GM06990 (cell line): ENCODE results near the gene SNRNP70.

ENCODE experiments used
- DNase-seq: peaks from one replicate; pipeline ENCODE4 v3.0.0-alpha.2; 2011; ENCODE audit not compliant: insufficient read length; ENCODE audit errors: extremely low read depth
- H3K27me3 ChIP-seq: replicated peaks from 2 replicates; pipeline ENCODE4 v1.6.0; 2011; ENCODE audit warnings: low read length; ENCODE audit not compliant: control insufficient read depth, insufficient read depth
- H3K36me3 ChIP-seq: 2 replicates; pipeline ENCODE4 v1.5.1; 2011; ENCODE audit warnings: low read length; ENCODE audit not compliant: control insufficient read depth, insufficient read depth
- H3K4me3 ChIP-seq: replicated peaks from 2 replicates; pipeline ENCODE4 v1.5.1; 2011; ENCODE audit warnings: low read depth, mild to moderate bottlenecking, control low read depth, low read length
- CTCF ChIP-seq: IDR thresholded peaks from 2 replicates; pipeline ENCODE4 v1.5.1; 2011; ENCODE audit warnings: low read length, control low read depth, mild to moderate bottlenecking, inconsistent platforms; ENCODE audit not compliant: insufficient read depth, poor library complexity, severe bottlenecking

The SNRNP70 gene

DNA sequence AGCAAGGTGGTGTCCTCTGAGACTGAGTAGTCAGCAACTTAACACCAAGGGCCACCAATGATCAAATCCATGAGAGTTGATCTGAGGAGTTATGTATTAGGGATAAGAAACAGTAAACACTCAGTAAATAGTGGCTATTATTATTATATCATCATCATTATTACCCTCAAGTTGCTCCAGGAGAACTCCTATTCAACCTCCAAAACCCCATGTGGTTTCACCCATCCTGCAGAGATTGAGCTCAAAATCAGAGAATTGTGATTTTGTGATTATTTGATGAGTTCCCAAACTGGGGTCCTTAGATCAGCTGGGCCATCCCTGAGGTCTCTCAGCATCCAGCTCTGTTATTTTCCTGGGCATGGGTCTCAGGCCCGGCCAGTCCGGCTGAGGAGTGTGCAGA, 24.3 kb upstream of the SNRNP70 start:
- no peak for DNase-seq
- Histone ChIP-seq H3K27me3 (peaks cover 4% of the 10 kb centered on the region; the same call in 1 of the 2 replicates), H3K4me3 (no peak overlapping the region), H3K36me3 (no peaks in the 10 kb centered on the region)
- no peak for TF ChIP-seq CTCF

GRCh38 chr19:49061445-49061844, 23.8 kb upstream of the SNRNP70 start:
- no peaks in the 10 kb centered on the region for H3K36me3 ChIP-seq
- peaks cover 4% of the 10 kb centered on the region; the same call in 1 of the 2 replicates for H3K27me3 ChIP-seq
- TF ChIP-seq CTCF: no peak
- peak; percentile 50 for DNase-seq
- H3K4me3 ChIP-seq: no peak overlapping the region

DNA sequence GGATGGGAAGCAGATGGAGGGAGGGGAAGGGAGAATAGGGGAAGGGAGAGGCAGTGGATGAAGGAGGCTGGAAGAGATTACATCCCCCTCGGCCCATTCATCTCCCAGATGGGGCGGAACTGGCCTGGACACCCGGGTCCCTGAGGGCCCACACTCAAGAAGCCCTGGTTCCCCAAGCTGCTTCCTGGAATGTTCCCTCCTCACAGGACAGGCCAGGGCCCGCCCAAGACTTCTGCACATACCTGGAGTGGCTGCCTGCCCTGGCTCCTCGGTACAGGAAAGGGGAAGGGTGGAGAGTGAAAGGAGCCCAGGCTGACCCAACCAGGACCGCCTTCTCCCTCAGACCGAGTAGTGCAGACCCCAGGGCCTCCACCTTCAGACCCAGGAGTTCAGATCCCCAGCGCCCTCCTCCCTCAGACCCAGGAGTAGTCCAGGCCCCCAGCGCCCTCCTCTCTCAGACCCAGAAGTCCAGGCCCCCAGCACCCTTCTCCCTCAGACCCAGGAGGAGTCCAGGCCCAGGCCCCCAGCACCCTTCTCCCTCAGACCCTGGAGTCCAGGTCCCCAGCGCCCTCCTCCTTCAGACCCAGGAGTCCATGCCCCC, 21.1 kb upstream of the SNRNP70 start:
- H3K36me3 ChIP-seq: no peaks in the 10 kb centered on the region
- no peak for TF ChIP-seq CTCF
- no peaks in the 10 kb centered on the region; the same call in 1 of the 2 replicates for H3K27me3 ChIP-seq
- no peak overlapping the region for H3K4me3 ChIP-seq
- no peak for DNase-seq

DNA sequence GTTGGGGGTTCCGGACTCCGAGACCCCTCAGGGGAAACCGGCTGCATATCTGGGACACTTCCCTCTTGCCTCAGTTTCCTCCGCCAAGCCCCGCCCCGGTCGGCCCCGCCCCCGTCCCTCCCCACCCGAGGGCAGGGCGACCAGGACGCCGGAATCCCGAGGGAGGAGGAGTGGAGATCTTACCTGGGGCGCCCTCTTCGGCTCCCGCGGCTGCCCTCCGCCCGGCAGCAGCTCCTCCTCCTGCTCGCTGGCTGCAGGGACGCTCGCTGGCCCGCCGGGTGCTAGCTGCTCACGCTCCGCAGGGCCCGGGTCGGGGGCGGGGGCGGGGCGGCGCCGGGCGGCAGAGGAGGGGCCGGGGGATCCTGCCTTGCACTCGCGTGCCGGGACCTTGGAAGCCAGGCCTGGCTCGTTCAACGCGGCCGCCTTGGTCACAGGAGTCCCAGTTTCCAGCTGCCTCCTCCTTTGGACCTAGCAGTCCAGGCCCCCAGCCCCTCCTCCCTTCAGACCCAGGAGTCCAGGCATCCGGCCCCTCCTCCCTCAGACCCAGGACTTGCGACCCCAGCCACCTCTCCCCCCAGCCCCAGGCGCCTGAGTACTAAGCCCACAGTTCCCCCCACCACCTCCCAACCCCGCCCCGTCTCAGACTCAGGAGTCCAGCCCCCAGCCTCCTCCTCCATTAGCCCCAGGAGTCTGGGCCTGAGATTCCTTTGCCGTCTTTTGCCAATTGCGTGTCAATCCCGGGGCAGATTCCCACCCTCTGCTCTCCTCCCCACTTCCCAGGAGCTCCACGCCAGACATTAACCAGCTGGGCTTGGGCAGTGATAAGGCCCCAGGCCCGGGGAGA, 20.3 kb upstream of the SNRNP70 start, which contains the start of gene NTF4:
Gene NTF4, minus strand, starts transcription at position 51 of the 844 bp plus-strand sequence. CDS start 2,821 bp downstream, outside the sequence.
- no peak for TF ChIP-seq CTCF
- no peak for DNase-seq
- Histone ChIP-seq H3K4me3 (no peak within 1 kb of the TSS), H3K36me3 (no peaks in the 10 kb centered on the region), H3K27me3 (no peaks in the 10 kb centered on the region; the same call in 1 of the 2 replicates)

DNA sequence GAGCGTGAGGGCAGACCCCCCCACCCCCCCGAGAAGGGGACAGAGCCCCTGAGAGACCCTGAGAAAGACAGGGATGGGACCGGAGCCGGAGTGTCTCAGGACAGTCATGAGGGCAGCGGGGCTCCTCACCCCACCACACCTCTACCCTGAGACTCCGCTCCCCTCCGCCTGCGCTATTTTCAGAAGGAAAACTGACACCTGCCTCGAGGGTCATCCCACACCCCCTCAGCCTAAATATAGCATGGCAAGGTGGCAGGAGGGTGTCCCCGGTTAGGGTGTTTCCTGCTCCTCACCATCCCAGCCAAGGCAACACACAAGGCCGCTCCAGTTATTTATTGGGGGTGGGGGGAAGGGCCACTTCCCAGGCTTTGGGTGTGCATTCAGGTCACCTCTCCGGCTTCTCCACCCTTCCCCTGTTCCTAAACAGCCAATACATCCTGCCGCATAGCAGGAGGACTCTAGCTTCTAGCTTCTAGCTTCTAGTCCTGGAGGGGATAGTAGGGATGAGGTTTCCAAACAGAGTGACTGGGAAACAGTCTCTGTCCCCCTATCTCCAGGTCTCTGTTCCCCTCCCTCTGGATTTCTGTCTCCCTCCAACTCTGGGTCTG, 19.2 kb upstream of the SNRNP70 start:
- Histone ChIP-seq H3K36me3 (no peaks in the 10 kb centered on the region), H3K27me3 (no peaks in the 10 kb centered on the region; the same call in 1 of the 2 replicates), H3K4me3 (no peak overlapping the region)
- TF ChIP-seq CTCF: no peak
- DNase-seq: no peak
